SK-N-SH treated with all-trans-retinoic acid at 6 μM for 48 hours (cell line): ENCODE data around the gene DGKZ.

Experiments used
- ARNTL ChIP-seq: fragments of 450-650 bp; formaldehyde crosslinking; IDR thresholded peaks from 2 replicates; pipeline ENCODE4 v1.5.0; 2020; ENCODE audit warnings: low read depth, mild to moderate bottlenecking, moderate library complexity, borderline replicate concordance
- CREB5 ChIP-seq: fragments of 250-450 bp; sonication (Bioruptor Pico); IDR thresholded peaks from 2 replicates; pipeline ENCODE4 v1.5.1; 2020; ENCODE audit warnings: low read depth, mild to moderate bottlenecking, moderate library complexity
- ESRRG ChIP-seq: fragments of 250-450 bp; sonication (Bioruptor Pico); IDR thresholded peaks from 2 replicates; pipeline ENCODE4 v1.6.1; 2021; ENCODE audit warnings: mild to moderate bottlenecking
- GLIS3 ChIP-seq: fragments of 250-450 bp; sonication (Bioruptor Pico); IDR thresholded peaks from 2 replicates; pipeline ENCODE4 v1.5.0; 2020; ENCODE audit warnings: mild to moderate bottlenecking, moderate library complexity
- PATZ1 ChIP-seq: fragments of 250-450 bp; sonication (Bioruptor Pico); IDR thresholded peaks from 2 replicates; pipeline ENCODE4 v1.8.0; 2020; ENCODE audit warnings: mild to moderate bottlenecking, moderate library complexity, borderline replicate concordance
- POU6F1 ChIP-seq: fragments of 250-450 bp; sonication (Bioruptor Pico); IDR thresholded peaks from 2 replicates; pipeline ENCODE4 v1.8.0; 2021; ENCODE audit warnings: low read depth, mild to moderate bottlenecking, moderate library complexity, borderline replicate concordance
- RARB ChIP-seq: fragments of 250-450 bp; sonication (Bioruptor Pico); IDR thresholded peaks from 2 replicates; pipeline ENCODE4 v1.8.0; 2021; ENCODE audit warnings: mild to moderate bottlenecking, moderate library complexity
- SNAI2 ChIP-seq: fragments of 250-450 bp; sonication (Bioruptor Pico); IDR thresholded peaks from 2 replicates; pipeline ENCODE4 v1.5.0; 2020; ENCODE audit warnings: mild to moderate bottlenecking, moderate library complexity
- ZFP3 ChIP-seq: fragments of 250-450 bp; sonication (Bioruptor Pico); IDR thresholded peaks from 2 replicates; pipeline ENCODE4 v1.5.0; 2020; ENCODE audit warnings: mild to moderate bottlenecking, moderate library complexity
- ZFP30 ChIP-seq: fragments of 450-650 bp; formaldehyde crosslinking; IDR thresholded peaks from 2 replicates; pipeline ENCODE4 v1.5.0; 2022; ENCODE audit warnings: mild to moderate bottlenecking, moderate library complexity

- TF ChIP-seq ARNTL (no peak), RARB (no peak), SNAI2 (CRISPR knock-in tag) (no peak), ZFP3 (no peak), PATZ1 (CRISPR knock-in tag) (no peak), GLIS3 (CRISPR knock-in tag) (no peak), CREB5 (CRISPR knock-in tag) (no peak), ZFP30 (CRISPR knock-in tag) (no peak), POU6F1 (CRISPR knock-in tag) (no peak), ESRRG (CRISPR knock-in tag) (no peak)
Observed at GRCh38 chr11:46357483-46357936, 10.2 kb downstream of the DGKZ start.
